ENCODE data around the gene MRPL11. TPM values are rescaled to one million over a fixed set of nuclear protein-coding genes. Genes with fewer than 3 reads are reported as not detected.

The MRPL11 gene
- total RNA-seq, 3 donors from 2014 or later (not counting 1 experiment from before 2014, with no cell fraction given) = 20.7 to 24.2 (median 23.9) TPM

DNA sequence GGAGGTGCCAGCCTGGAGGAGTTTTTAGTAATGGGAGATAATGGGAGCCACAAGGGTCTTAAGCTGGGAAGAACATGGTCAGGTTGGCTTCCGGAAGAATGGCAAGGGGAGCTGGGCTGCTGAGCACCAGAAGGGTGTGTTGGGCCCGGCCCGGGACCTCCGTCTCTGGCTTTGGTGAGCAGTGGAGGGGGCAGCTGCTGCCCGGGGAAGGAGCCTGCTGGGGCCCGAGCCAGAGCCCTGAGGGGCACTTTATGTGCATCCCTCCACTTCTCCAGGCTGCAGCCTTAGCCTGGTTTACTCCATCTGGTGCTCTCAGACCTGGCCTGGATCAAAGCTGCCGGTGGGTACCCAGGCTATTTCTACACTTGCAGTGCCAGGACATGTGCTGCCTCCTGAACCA, 26.5 kb downstream of the MRPL11 start:
- Mint-ChIP-seq H3K9me3 (no peaks in the 10 kb centered on the region), H3K4me3 (no peak overlapping the region), H3K4me1 (peaks cover 5 to 6% of the 10 kb centered on the region in 2 donors), H3K27ac (no peak overlapping the region), H3K27me3 (ENCODE audit: low read depth in 2 of 2) (peaks cover 32 to 47% of the 10 kb centered on the region in 2 donors), H3K36me3 (no peaks in the 10 kb centered on the region)
- Histone ChIP-seq H3K27ac (ENCODE audit: low read length) (no peak overlapping the region), H3K36me3 (ENCODE audit: control insufficient read depth, insufficient read depth, low read length) (no peaks in the 10 kb centered on the region), H3K4me1 (ENCODE audit: control insufficient read depth, insufficient read depth, low read length) (peaks cover 6% of the 10 kb centered on the region), H3K27me3 (ENCODE audit: control insufficient read depth, insufficient read depth, low read length) (peaks cover 3% of the 10 kb centered on the region), H3K9me3 (ENCODE audit: control insufficient read depth, insufficient read depth, low read length) (no peaks in the 10 kb centered on the region), H3K4me3 (ENCODE audit: low read length) (no peak overlapping the region)
- DNase-seq (no peak), ATAC-seq (no peak)
- 89% methylated on average over 7 of the region's 7 CpGs for WGBS (ENCODE audit: insufficient coverage)
- intact Hi-C loops (cut with micrococcal nuclease) = no loop called here
- TF ChIP-seq, protein P1, sequence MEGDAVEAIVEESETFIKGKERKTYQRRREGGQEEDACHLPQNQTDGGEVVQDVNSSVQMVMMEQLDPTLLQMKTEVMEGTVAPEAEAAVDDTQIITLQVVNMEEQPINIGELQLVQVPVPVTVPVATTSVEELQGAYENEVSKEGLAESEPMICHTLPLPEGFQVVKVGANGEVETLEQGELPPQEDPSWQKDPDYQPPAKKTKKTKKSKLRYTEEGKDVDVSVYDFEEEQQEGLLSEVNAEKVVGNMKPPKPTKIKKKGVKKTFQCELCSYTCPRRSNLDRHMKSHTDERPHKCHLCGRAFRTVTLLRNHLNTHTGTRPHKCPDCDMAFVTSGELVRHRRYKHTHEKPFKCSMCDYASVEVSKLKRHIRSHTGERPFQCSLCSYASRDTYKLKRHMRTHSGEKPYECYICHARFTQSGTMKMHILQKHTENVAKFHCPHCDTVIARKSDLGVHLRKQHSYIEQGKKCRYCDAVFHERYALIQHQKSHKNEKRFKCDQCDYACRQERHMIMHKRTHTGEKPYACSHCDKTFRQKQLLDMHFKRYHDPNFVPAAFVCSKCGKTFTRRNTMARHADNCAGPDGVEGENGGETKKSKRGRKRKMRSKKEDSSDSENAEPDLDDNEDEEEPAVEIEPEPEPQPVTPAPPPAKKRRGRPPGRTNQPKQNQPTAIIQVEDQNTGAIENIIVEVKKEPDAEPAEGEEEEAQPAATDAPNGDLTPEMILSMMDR (IDR thresholded peaks at IDR 0.05) = no peak

DNA sequence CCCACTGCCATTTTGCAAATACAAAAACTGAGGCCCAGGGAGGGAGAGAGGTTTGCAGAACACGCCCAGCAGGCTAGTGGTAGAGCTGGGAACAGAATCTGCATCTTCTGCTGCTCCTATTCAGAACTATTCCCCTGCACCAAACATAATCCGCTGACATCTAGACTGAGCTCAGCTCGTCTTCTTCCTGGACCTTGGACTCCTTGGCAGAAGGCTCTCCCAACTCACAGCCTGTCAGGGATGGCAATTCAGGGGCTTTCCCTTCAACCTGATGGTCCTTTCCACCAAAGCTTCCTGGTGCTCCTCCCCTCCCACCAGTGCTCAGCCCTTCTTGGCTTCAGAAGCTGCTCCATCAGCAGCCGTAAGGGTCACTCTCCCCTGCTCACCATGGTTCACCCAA, 27.3 kb downstream of the MRPL11 start:
- H3K27ac ChIP-seq (ENCODE audit: low read length) = no peak overlapping the region
- Mint-ChIP-seq H3K4me3 (no peak overlapping the region), H3K27ac (no peak overlapping the region)

DNA sequence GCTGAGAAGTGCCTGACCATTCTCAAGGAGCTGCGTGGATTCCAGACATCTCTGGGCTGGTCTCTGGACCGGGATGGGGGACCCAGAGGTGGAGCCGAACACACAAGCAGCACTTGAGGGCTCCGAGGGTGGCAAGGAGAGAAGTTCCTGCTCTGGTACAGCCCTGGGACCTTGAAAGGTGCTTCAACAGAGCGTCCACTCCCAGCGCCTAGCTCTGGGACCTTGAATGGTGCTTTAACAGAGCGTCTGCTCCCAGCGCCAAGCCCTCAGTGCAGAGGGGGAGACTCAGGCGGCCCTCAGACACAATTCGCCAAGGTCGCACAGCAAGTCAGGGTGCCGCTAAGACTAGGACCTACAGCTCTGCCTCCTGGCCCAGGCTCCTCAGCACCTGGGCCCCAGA, 28.5 kb downstream of the MRPL11 start:
- ATAC-seq = no peak
- peaks cover 6% of the 10 kb centered on the region for H3K4me1 ChIP-seq (ENCODE audit: control insufficient read depth, insufficient read depth, low read length)
- 81% methylated on average over 12 of the region's 12 CpGs for WGBS (ENCODE audit: insufficient coverage)
- no peaks in the 10 kb centered on the region for H3K36me3 ChIP-seq (ENCODE audit: control insufficient read depth, insufficient read depth, low read length)
- DNase-seq = no peak
- Mint-ChIP-seq H3K4me3 (no peak overlapping the region), H3K4me1 (peaks cover 5 to 6% of the 10 kb centered on the region in 2 donors), H3K36me3 (no peaks in the 10 kb centered on the region), H3K27me3 (ENCODE audit: low read depth in 2 of 2) (peaks cover 36 to 41% of the 10 kb centered on the region in 2 donors), H3K27ac (no peak overlapping the region), H3K9me3 (no peaks in the 10 kb centered on the region)
- H3K9me3 ChIP-seq (ENCODE audit: control insufficient read depth, insufficient read depth, low read length) = no peaks in the 10 kb centered on the region
- no peak overlapping the region for H3K4me3 ChIP-seq (ENCODE audit: low read length)
- H3K27me3 ChIP-seq (ENCODE audit: control insufficient read depth, insufficient read depth, low read length) = peaks cover 3% of the 10 kb centered on the region
- H3K27ac ChIP-seq (ENCODE audit: low read length) = no peak overlapping the region
- intact Hi-C loops (cut with micrococcal nuclease) = no loop called here
- TF ChIP-seq, protein P1 (IDR thresholded peaks at IDR 0.05) = no peak

More for the DNA sequence above, 27.3 kb downstream of the MRPL11 start:
- peaks cover 3% of the 10 kb centered on the region for H3K27me3 ChIP-seq (ENCODE audit: control insufficient read depth, insufficient read depth, low read length)
- H3K36me3 ChIP-seq (ENCODE audit: control insufficient read depth, insufficient read depth, low read length) = no peaks in the 10 kb centered on the region
- DNase-seq = no peak
- Mint-ChIP-seq H3K9me3 (no peaks in the 10 kb centered on the region), H3K27me3 (ENCODE audit: low read depth in 2 of 2) (peaks cover 29 to 41% of the 10 kb centered on the region in 2 donors), H3K36me3 (no peaks in the 10 kb centered on the region), H3K4me1 (peaks cover 5 to 6% of the 10 kb centered on the region in 2 donors)
- H3K4me1 ChIP-seq (ENCODE audit: control insufficient read depth, insufficient read depth, low read length) = peaks cover 6% of the 10 kb centered on the region
- TF ChIP-seq, protein P1 (IDR thresholded peaks at IDR 0.05) = no peak
- H3K9me3 ChIP-seq (ENCODE audit: control insufficient read depth, insufficient read depth, low read length) = no peaks in the 10 kb centered on the region
- WGBS (ENCODE audit: insufficient coverage) = 78% methylated on average over 4 of the region's 4 CpGs
- intact Hi-C loops (cut with micrococcal nuclease) = no loop called here
- ATAC-seq = no peak
- no peak overlapping the region for H3K4me3 ChIP-seq (ENCODE audit: low read length)

DNA sequence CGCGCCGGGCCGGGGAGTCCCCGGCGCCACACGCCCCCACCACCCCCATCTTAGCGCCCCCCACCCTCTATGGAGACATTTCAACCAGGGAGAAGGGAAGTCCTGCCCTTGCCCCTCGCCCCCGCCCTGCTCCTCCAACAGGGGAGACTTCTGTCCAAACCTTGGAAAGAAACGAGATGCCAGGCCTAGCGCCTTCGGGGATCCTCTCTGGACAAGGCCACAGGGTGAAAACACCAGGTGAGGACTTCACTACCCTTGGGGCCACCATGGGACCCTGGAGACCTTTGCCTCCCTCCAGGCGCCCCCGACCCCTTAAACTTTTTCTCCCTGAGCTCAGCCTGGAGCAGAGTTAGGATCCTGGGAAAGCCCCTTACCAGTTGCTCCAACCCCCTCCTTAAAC, 29.4 kb downstream of the MRPL11 start:
- TF ChIP-seq, protein P1 (IDR thresholded peaks at IDR 0.05) = no peak
- H3K4me1 ChIP-seq (ENCODE audit: control insufficient read depth, insufficient read depth, low read length) = peaks cover 6% of the 10 kb centered on the region
- no peaks in the 10 kb centered on the region for H3K36me3 Mint-ChIP-seq
- no peak overlapping the region for H3K4me3 Mint-ChIP-seq
- ATAC-seq (no peak), DNase-seq (no peak)
- no peak overlapping the region for H3K27ac Mint-ChIP-seq
- WGBS (ENCODE audit: insufficient coverage) = 49% methylated on average over 7 of the region's 15 CpGs
- no peaks in the 10 kb centered on the region for H3K27me3 ChIP-seq (ENCODE audit: control insufficient read depth, insufficient read depth, low read length)
- H3K4me3 ChIP-seq (ENCODE audit: low read length) = no peak overlapping the region
- no peaks in the 10 kb centered on the region for H3K36me3 ChIP-seq (ENCODE audit: control insufficient read depth, insufficient read depth, low read length)
- peaks cover 5 to 6% of the 10 kb centered on the region in 2 donors for H3K4me1 Mint-ChIP-seq
- peaks cover 36 to 41% of the 10 kb centered on the region in 2 donors for H3K27me3 Mint-ChIP-seq (ENCODE audit: low read depth in 2 of 2)
- intact Hi-C loops (cut with micrococcal nuclease) = loop anchor here (2.0 kb wide), 1 partner anchor 30 kb away; the partner anchor contains the start of gene MRPL11
- H3K9me3 ChIP-seq (ENCODE audit: control insufficient read depth, insufficient read depth, low read length) = no peaks in the 10 kb centered on the region
- H3K27ac ChIP-seq (ENCODE audit: low read length) = no peak overlapping the region
- no peaks in the 10 kb centered on the region for H3K9me3 Mint-ChIP-seq

Measured in natural killer cell (primary cell).